ENCODE data around the gene UXS1.

The UXS1 gene

DNA sequence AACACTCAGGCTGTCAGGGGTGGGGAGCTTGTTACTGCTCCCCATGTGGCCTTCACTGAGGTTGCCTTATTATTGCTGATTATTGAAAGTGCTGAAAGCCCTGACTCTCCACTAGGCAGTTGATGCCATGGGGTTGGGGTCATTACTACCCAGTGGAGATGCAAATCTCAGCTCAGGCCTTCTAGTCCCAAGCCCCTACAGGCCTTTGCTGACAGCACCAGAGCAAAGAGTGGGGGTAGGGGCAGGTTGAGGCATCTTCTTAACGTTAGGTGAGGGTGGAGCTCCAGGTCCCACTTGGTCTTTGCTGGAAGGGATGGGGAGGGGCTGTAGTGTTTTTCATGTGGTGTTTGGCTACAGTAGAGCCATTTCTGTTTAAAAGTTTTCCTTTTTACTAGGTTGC, 104.5 kb downstream of the UXS1 start:
- no peak overlapping the region for H3K4me3 ChIP-seq (ENCODE audit: low read depth, low read length)
- no peak for DNase-seq (ENCODE audit: low read depth)
- TF ChIP-seq, protein P1, sequence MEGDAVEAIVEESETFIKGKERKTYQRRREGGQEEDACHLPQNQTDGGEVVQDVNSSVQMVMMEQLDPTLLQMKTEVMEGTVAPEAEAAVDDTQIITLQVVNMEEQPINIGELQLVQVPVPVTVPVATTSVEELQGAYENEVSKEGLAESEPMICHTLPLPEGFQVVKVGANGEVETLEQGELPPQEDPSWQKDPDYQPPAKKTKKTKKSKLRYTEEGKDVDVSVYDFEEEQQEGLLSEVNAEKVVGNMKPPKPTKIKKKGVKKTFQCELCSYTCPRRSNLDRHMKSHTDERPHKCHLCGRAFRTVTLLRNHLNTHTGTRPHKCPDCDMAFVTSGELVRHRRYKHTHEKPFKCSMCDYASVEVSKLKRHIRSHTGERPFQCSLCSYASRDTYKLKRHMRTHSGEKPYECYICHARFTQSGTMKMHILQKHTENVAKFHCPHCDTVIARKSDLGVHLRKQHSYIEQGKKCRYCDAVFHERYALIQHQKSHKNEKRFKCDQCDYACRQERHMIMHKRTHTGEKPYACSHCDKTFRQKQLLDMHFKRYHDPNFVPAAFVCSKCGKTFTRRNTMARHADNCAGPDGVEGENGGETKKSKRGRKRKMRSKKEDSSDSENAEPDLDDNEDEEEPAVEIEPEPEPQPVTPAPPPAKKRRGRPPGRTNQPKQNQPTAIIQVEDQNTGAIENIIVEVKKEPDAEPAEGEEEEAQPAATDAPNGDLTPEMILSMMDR (IDR thresholded peaks at IDR 0.05; ENCODE audit: low read depth, low read length, missing control alignments) = no peak

DNA sequence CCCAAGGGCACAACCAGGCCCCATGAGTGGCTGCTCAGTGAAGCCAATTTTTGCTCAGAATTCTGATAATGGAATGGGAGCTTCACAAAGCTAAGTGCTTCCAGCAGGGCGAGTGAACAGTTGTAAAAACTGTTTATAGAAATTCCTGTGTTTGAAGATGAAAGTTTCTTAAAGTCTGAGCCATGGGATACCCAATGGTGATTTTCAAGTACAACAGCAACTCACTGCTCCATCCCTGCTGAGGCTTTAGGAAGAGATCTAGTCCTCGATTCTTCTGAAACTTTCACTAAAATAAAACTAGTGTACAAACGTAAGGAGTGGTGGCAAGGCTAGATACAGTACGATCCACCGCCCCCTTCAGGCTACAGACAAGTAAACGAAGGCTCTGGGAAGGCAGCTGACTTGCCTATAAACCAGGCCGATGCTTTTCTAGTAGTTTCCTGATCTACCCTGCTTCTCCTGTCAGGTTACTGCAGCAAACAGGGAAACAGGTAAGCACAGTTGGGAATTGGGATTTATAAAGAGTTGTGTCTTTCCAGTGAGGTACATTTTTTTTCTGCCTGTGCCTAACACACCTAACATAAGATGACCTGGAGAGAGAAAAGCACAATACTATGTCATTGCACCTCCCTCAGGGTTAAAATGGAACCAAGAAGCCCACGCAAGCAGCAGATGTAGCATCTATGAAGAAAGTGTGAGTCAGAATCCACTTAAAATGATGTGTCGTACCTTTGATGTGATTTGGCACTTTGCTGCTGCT, 108.7 kb downstream of the UXS1 start:
- no peak for DNase-seq (ENCODE audit: low read depth)
- TF ChIP-seq, protein P1 (IDR thresholded peaks at IDR 0.05; ENCODE audit: low read depth, low read length, missing control alignments) = peak; percentile 26
- H3K4me3 ChIP-seq (ENCODE audit: low read depth, low read length) = no peak overlapping the region

DNA sequence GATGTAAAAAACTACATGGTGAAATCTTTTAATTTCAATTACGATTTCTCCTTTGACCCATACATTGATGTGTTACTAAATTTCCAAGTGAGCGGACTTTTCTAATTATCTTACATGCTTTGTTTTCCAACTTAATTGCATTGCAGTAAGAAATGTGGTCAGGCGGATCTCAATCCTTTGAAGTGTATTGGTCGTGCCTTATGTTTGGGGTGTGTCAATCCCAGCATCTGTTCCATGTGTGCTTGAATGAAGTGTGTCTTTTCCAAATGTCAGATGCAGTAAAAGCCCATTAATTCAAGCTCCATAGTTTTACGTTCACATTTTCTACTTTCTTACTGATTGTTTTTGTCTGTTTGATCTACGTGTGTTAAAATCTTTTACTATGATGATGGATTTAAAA, 113.1 kb downstream of the UXS1 start:
- H3K4me3 ChIP-seq (ENCODE audit: low read depth, low read length) = no peak overlapping the region
- DNase-seq (ENCODE audit: low read depth) = no peak
- TF ChIP-seq, protein P1 (IDR thresholded peaks at IDR 0.05; ENCODE audit: low read depth, low read length, missing control alignments) = no peak

DNA sequence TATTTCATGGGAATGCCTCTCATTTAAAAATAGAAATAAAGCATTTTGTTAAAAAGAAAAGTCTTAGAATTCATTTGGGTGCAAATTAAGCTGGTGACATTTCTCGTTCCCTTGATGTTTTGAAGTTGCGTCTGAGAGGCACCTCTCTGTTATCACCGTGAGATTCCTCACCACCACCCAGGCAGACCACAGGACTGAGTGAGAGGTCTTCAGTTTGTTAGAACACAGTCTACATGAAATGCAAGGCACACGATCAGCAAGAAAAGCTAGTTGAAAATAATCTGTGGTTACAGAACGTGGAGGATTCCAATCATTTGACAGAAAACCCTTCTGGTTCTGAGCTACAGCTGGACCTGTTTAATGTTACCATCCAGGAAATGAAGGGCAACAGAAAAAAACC, 116.0 kb downstream of the UXS1 start:
- H3K4me3 ChIP-seq (ENCODE audit: low read depth, low read length) = no peak overlapping the region
- TF ChIP-seq, protein P1 (IDR thresholded peaks at IDR 0.05; ENCODE audit: low read depth, low read length, missing control alignments) = no peak
- DNase-seq (ENCODE audit: low read depth) = no peak

DNA sequence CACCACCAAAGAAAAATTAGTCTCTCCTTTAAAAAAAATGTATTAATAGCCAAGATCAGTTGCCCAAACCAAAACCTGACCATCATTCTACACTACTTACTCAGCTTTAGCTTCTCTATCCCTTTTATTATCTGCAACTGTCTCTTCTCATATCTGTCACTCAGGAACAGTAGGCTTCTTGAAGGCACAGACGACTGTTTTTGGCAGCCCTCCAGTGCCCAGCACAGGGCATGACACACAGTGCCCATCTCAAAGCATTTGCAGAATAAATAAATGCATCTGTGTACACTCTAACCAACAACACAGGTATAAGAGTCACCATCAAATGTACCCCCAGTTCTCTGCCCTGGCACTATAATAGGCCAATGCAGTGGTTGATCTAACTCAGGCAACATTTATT, 117.2 kb downstream of the UXS1 start:
- TF ChIP-seq, protein P1 (IDR thresholded peaks at IDR 0.05; ENCODE audit: low read depth, low read length, missing control alignments) = no peak
- DNase-seq (ENCODE audit: low read depth) = no peak
- no peak overlapping the region for H3K4me3 ChIP-seq (ENCODE audit: low read depth, low read length)

DNA sequence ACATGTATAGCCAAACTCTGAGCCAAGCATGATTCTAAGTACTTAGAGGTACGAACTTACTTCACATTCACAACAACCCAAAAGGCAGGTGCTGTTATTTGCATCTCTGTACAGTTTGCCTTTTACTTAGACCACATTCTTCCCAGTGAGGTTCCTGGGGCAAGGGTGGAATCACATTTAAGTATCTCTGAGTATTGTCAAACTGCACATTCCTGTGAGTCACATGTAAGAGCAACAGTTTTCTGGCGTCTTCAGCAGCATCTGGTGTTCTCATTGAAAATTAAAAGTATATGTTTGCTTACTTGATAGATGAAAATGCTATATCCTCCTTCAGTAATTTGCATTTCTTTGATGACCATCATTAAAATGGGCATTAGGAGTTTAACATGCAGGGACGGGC, 119.1 kb downstream of the UXS1 start:
- H3K4me3 ChIP-seq (ENCODE audit: low read depth, low read length) = no peak overlapping the region
- no peak for DNase-seq (ENCODE audit: low read depth)
- TF ChIP-seq, protein P1 (IDR thresholded peaks at IDR 0.05; ENCODE audit: low read depth, low read length, missing control alignments) = no peak

Data from GM12864 (cell line).